Omental fat pad (tissue), 4 donors: ENCODE results near the gene GPR149. TPM values are rescaled to one million over a fixed set of nuclear protein-coding genes. Genes with fewer than 3 reads are reported as not detected.

ENCODE experiments used
- ATAC-seq: fragments of 150-250 bp; one replicate; pipeline ENCODE4 v1.9.1; 2016; ENCODE audit warnings: mild to moderate bottlenecking, moderate library complexity; ENCODE audit not compliant: low FRiP score
- DNase-seq: peaks from one replicate; pipeline ENCODE4 v3.0.0-alpha.2; 2019; ENCODE audit warnings: low spot score
- CTCF ChIP-seq, 3 donors: fragments of 450-650 bp; IDR thresholded peaks; one replicate each; pipeline ENCODE4 v1.5.1; 2016 to 2017; ENCODE audit warnings: antibody characterized with exemption in 3 of 3, mild to moderate bottlenecking in 3 of 3, moderate library complexity in 2 of 3
- small RNA-seq: library from RNA; depleted of rRNA; stranded (forward); fragments of <200 nt; gene quantifications from one replicate; pipeline ENCODE3, GENCODE V24; 2016
- total RNA-seq, 4 donors: library from RNA; depleted of rRNA; stranded (reverse); fragments of >200 nt; gene quantifications; one replicate each; pipeline ENCODE4 v1.1.0, GENCODE V29; 2016

The GPR149 gene
- total RNA-seq, 4 donors from 2014 or later, result not detected

- DNase-seq (no peak), ATAC-seq (no peak)
- TF ChIP-seq CTCF (IDR thresholded peaks at IDR 0.05), result no peak
Observed at GRCh38 chr3:154304116-154304786, 125.7 kb downstream of the GPR149 start.

DNA sequence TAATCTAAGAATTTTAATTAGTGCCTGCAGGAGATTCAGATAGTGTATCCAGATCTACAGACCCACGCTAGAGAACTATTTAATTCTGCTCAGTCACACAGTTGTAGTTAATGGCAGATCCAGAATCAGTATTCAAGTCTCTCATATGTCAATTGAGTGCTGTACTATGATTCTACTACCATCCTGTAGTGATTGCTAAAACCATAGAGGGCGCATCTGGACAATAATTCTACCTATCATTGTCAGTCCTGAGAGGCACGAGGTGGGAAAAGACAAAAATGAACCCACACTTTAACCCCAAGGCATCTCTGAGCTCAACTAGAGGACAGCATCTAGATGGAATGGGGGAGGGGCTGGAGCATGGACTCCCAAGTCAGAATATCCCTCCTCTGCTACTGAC, 128.4 kb downstream of the GPR149 start:
- ATAC-seq, result no peak
- no peak for TF ChIP-seq CTCF (IDR thresholded peaks at IDR 0.05)
- DNase-seq, result no peak

GRCh38 chr3:154294016-154294415, 136.0 kb downstream of the GPR149 start:
- ATAC-seq (no peak), DNase-seq (no peak)
- no peak for TF ChIP-seq CTCF (IDR thresholded peaks at IDR 0.05)

DNA sequence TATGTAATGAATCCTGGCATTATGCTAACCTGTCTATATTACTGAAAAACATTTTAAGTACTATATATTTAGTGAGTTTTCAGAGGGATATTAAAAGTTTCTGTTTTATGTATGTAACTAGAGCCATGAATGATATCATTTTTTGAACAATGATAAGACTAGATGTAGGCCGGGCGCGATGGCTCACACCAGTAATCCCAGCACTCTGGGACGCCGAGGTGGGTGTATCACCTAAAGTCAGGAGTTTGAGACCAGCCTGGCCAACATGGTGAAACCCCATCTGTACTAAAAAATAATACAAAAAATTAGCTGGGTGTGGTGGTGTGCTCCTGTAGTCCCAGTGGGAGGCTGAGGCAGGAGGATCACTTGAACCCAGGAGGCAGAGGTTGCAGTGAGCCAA, 139.8 kb downstream of the GPR149 start:
- no peak for ATAC-seq
- no peak for DNase-seq

More for the DNA sequence above, 139.8 kb downstream of the GPR149 start:
- no peak for TF ChIP-seq CTCF (IDR thresholded peaks at IDR 0.05)

Small RNAs within 50 kb of the gene (small RNA-seq; reads per million reads assigned to genes)
- not detected for gene RF01210

Other genes with a start within 250 kb of the GPR149 start
- 10 to 100 TPM; 48.4 to 90.2 (median 65.9) TPM for gene DHX36, start 105.7 kb downstream of the GPR149 start, total RNA-seq